ENCODE data around the gene RFXANK. TPM values are rescaled to one million over a fixed set of nuclear protein-coding genes. Genes with fewer than 3 reads are reported as not detected.

The RFXANK gene
- total RNA-seq, 2 donors from 2014 or later: 32.8 to 36.6 TPM

Other genes with a start within 250 kb of the RFXANK start
- 10 to 100 TPM; 50.4 to 51.1 TPM for gene SUGP2, start 158.7 kb upstream of the RFXANK start, total RNA-seq
- gene ARMC6, start 158.7 kb upstream of the RFXANK start, total RNA-seq: 10 to 100 TPM; 12.6 to 19.3 TPM
- 1 to 10 TPM; 4.9 to 8.0 TPM for gene SLC25A42, start 128.3 kb upstream of the RFXANK start, total RNA-seq
- 10 to 100 TPM; 14.0 to 20.1 TPM for gene TMEM161A, start 53.8 kb upstream of the RFXANK start, total RNA-seq
- gene MEF2B, start 22.0 kb upstream of the RFXANK start, total RNA-seq: 1 to 10 TPM in 1 of 2 donors, under 1 TPM in 1; 0.76 to 1.3 TPM
- 10 to 100 TPM; 16.2 to 19.4 TPM for gene BORCS8, start 106 bp upstream of the RFXANK start, total RNA-seq
- 10 to 100 TPM in 1 of 2 donors, 1 to 10 TPM in 1; 9.3 to 14.8 TPM for gene NR2C2AP, start 11.2 kb downstream of the RFXANK start, total RNA-seq
- gene NCAN, start 19.7 kb downstream of the RFXANK start, total RNA-seq: not detected
- 1 to 10 TPM in 1 of 2 donors, not detected in 1; 1.9 TPM for gene TM6SF2, start 81.0 kb downstream of the RFXANK start, total RNA-seq
- gene SUGP1, start 128.3 kb downstream of the RFXANK start, total RNA-seq: 10 to 100 TPM; 25.8 to 30.4 TPM
- gene MAU2, start 128.6 kb downstream of the RFXANK start, total RNA-seq: 10 to 100 TPM; 37.1 to 42.0 TPM
- gene GATAD2A, start 213.4 kb downstream of the RFXANK start, total RNA-seq: 10 to 100 TPM; 54.3 to 70.9 TPM

All from posterior vena cava (tissue), 2 donors.